CD4-positive, alpha-beta T cell treated with Interleukin-6 at 100 ng/mL for 8 hours (primary cell): ENCODE data around the gene LACTBL1.
"Not testable (repeated sequence)": the region's sequence is repeated elsewhere in the genome, so short reads cannot be mapped to it uniquely, and the experiment has no call there.

ENCODE experiments used
- DNase-seq: peaks from one replicate; pipeline ENCODE4 v3.0.0-alpha.2; 2020; ENCODE audit warnings: mixed read lengths, low spot score

LACTBL1 gene

GRCh38 chr1:22972760-22973159, at the start of gene LACTBL1:
Gene LACTBL1, minus strand, starts transcription at chr1:22972866. Its CDS starts 550 bp downstream, at chr1:22972316.
- DNase-seq: no peak

DNA sequence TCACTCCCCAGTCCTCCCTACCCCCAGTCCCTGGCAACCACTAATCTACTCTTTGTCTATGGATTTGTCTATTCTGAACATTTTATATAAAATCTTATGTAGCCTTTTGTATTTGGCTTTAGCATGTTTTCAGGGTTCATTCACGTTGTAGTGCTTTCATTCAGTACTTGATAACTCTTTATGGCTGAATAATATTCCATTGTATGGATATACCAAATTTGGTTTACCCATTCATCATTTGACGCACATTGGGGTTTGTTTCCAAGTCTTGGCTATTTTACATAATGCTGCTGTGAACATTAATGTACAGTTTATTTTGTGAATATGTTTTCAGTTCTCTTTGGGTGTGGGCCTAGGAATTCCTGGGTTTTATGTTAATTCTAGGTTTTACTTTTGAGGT, 49.2 kb upstream of the LACTBL1 start:
- DNase-seq: no peak

DNA sequence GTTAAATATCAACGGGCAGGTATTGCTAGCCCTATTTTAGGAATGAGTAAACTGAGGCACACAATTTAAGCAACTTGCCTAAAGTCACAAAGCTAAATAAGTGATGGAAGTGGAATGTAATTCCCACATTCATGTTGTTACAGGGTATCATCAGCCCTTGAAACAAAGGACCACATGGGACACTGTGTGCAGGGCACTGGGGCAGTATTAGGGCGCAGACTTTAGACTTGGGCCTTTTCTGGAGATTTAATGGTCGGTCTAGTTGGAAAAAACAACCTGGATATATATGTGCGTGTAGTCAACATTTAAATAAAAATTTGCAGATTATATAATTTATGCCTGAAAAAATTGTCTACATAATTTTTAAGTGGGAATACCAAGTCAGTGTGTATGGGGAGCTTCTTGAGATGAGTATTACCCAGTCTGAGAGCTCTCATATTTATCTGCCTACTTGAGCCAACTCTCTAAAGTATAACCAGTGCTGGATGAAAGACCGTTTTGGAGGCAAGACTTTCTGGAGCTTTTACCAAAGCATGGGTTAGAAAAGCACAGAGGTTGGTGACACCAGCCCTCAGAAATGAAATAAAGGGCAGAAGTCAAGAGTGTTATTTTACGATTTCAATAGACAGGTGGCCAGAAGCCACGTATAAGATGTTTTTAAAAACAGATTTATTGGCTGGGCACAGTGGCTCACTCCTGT, 48.2 kb upstream of the LACTBL1 start:
- DNase-seq: no peak

DNA sequence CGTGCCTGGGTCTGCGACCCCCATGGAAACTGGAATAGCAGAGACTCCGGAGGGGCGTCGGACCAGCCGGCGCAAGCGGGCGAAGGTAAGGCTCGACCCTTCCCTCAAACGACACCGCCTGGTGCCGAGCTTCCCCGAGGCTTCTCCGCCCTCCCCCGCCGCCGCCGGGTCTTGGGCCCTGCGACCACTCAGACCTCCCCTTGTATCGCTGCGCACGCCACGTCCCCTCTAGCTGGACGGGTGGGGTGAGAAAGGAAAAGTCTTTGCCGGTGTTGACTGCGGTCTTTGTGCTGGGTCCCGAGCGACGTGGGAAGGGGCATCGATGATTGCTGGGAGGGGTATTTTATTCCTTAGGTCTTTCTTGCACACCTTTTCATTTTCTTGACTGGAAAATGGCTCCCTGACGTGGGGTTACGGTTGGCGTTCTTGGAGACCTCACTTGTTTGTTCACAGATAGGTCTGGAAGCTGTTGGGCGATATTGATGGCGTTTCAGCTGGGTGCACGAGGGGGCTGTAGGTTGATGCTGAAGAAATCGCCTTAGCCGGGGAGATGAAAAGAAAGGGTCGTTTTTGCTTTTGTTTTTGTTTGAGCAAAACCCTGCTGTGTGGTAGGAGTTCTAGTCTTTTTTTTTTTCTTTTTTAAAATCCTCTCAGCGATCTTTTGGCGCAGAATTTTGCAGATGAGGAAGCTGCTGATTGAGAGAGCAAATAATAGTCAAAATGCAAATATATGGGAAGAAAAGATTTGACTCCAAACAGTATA, 47.4 kb upstream of the LACTBL1 start:
- no peak for DNase-seq

GRCh38 chr1:23019094-23019862, 46.6 kb upstream of the LACTBL1 start, which contains the start of gene KDM1A:
Gene KDM1A, plus strand, starts transcription at chr1:23019468. Its CDS starts 129 bp downstream, at chr1:23019597.
- peak; percentile 95 for DNase-seq

- DNase-seq: no peak
Observed at GRCh38 chr1:23018661-23019093, 46.0 kb upstream of the LACTBL1 start.

- DNase-seq: no peak
Observed at GRCh38 chr1:23013657-23014056, 41.0 kb upstream of the LACTBL1 start.

- not testable (repeated sequence) for DNase-seq
Observed at GRCh38 chr1:23010025-23010424, 37.4 kb upstream of the LACTBL1 start.

GRCh38 chr1:23008901-23009300, 36.2 kb upstream of the LACTBL1 start:
- no peak for DNase-seq

- DNase-seq: no peak
Observed at GRCh38 chr1:23007106-23007505, 34.4 kb upstream of the LACTBL1 start.

DNA sequence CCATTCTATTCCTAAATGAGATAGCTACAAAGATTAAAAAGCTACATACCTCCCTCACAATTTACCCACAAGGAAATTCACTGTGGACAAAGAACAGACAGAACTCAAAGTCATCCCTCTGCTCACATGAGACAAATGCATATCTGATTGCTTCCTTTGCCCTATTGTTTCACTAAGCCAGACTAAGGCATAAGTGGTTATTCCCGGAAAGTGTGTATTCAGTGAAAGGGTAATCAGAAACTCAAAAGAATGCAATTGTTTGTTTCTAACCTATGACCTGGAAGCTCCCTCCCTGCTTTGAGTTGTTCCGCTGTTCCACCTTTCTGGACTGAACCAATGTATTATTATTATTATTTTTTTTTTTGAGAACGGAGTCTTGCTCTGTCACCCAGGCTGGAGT, 32.1 kb upstream of the LACTBL1 start:
- not testable (repeated sequence) for DNase-seq

- DNase-seq: no peak
Observed at GRCh38 chr1:23004112-23004511, 31.4 kb upstream of the LACTBL1 start.

- DNase-seq: not testable (repeated sequence)
Observed at GRCh38 chr1:23002218-23002617, 29.6 kb upstream of the LACTBL1 start.

GRCh38 chr1:23000133-23000532, 27.5 kb upstream of the LACTBL1 start:
- DNase-seq: not testable (repeated sequence)

DNA sequence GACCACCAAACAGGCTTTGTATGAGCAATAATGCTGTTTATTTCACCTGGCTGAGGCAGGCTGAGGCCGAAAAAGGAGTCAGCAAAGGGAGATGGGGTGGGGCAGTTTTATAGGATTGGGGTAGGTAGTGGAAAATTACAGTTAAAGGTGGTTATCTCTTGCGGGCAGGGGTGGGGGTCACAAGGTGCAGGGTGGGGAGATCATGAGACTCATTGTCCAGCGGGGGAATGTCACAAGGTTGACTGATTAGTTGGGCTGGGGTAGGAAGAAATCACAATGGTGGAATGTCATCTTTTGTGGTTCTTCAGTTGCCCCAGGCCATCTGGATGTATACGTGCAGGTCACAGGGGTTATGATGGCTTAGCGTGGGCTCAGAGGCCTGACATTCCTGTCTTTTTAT, 24.9 kb upstream of the LACTBL1 start:
- DNase-seq: not testable (repeated sequence)

DNA sequence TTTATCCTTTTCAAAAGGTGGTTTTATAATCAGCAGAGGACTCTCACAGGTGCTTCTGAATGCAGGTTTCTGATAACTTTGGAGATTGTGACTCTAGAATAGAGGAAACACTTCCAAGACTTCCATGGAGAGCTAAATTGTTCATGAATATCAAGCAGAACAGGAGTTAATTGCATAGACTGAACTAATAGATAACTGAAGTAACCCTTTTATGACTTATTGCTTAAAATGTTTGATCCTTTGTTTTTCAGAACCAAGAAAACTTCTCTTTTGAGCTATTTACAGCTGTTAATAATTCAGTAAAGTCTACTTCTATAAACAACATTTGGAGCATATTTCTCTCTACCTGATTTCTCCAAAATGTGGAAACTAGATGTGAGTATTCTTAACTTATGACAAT, 23.1 kb upstream of the LACTBL1 start:
- no peak for DNase-seq

DNA sequence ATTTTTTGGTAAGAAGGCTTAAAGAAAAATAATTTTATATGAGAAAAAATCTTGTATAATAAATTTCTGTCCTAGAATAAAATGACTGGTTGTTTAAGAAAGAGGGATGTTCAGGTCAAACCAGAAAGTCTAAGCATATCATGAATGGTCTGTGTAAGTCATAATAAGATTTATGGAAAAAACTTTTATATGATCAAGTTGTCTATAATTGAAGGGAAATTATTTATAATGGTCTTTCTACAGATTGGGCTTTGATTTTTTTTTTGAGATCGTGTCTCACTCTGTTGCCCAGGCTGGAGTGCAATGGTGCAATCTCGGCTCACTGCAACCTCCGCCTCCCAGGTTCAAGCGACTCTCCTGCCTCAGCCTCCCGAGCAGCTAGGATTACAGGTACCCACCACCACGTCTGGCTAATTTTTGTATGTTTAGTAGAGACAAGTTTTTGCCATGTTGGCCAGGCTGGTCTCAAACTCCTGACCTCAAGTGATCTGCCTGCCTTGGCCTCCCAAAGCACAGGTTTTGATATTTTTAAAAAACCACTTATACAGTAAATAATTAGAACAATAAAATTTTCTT, 20.6 kb upstream of the LACTBL1 start:
- DNase-seq: not testable (repeated sequence)

DNA sequence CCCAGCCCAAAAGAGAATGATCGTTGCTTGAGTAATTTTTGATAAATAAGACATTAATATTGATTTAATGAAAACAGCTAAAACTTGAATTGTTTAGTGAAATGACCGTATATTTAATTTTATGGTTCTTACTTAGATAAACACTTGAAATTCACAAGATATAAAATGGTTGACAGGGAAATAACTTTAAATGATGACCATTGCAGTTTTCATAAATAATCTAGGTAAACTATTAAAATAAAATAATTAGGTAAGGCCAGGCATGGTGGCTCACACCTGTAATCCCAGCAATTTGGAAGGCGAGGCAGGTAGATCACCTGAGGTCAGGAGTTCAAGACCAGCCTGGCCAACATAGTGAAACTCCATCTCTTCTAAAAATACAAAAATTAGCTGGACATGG, 19.7 kb upstream of the LACTBL1 start:
- DNase-seq: not testable (repeated sequence)

GRCh38 chr1:22983944-22984343, 11.3 kb upstream of the LACTBL1 start:
- no peak for DNase-seq

DNA sequence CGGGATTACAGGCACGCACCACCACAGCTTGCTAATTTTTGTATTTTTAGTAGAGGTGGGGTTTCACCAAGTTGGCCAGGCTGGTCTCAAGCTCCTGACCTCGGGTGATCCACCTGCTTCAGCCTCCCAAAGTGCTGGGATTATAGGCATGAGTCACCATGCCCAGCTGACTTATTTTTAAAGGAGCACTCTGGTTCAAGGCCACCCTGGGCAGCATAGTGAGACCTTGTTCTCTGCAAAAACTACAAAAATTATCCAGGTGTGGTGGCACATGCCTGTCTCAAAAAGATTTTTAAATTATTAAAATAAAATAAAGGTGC, 7.8 kb upstream of the LACTBL1 start:
- DNase-seq: not testable (repeated sequence)

- no peak for DNase-seq
Observed at GRCh38 chr1:22978299-22978698, 5.6 kb upstream of the LACTBL1 start.
